ENCODE results near the gene HYAL2.
A peak's percentile ranks its signal among the peaks of the same experiment; 100 is the strongest.
"Not testable (repeated sequence)": the region's sequence is repeated elsewhere in the genome, so short reads cannot be mapped to it uniquely, and the experiment has no call there.

HYAL2 gene

DNA sequence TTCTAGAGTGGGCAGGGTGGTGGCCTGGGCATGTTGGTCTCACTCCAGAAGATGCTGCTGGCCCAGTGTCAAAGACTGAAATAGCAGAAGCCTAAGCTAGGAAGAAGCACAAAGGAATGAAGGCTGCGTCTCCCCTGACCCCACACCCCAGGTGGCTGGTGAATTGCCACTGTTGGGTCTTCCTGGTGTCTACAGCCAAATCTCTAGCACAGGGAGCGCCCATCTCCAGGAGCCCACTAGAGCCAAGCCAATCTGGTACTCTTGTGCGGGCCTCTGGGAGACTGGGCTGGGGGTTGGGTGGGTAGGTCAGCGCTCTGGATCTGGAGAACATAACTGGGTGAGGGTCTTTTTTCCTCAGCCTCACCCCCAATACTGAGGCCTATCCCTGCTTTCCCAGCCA, 4.6 kb upstream of the HYAL2 start:
- no peak for DNase-seq

DNA sequence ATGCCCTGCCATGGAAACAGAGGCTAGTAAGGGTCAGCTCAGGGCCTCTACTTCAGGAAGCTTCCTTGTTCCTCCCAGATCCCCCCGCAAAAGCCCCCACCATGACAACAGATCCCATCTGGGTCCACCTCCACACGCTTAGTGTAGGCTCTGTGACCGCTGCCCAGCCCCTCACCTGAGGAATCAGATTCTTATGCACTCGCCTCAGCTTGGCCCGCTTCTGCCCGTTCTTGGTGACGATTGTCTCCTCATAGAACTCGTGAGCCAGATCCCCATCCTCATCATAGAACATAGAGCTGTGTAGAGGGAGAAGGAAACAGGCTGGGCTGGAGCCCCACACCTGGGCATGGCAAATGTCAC, 3.6 kb upstream of the HYAL2 start:
- DNase-seq: no peak

DNA sequence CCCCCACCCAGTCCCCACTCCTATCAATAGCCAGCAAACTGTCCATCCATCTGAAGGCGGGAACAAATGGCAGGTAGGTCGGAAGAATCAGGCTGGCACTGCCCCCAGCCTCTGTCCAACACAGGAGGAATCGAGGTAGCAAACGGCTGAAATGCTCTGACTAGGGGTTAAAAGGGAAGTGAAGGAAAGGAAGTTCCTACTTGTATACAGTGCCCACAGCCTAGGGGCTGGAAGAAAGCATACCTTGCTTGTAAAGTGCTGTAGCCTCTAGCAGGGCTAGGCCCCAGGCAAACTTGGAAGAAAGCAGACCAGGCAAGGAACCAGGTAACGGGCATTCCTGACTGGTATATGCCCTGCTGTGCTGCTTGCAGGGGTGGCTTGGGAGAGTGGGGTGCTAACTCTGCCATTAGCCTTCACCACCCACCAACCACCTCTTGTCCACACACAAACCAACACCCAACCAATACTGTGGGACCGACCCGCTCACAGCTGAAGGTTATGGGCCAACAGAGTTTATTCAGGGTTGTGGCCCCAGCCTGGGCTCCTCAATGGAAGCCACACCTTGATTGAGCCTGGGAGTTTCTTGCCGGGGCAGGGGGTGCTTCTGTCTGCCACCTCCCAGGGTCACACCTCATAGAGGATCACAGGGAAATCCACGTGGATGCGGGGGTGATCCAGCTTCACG, 3.1 kb upstream of the HYAL2 start:
- DNase-seq: no peak

DNA sequence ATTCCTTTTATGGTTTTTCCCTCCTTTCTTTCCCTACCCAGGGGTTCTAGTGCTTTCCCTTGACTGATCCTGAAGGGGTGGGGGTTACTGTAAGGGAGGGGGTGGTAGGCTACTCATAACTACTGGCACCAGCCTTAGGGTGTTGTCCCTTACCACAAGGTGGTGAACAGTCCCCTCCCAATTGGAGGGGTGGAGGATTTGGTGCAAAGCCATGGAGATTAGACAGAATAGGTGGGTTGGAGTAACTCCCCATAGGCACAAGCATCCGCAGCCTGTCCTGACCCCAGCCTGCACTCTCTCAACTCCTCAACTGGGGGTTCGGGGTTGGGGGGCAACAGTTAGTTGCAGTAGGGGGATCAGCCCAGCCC, 2.6 kb upstream of the HYAL2 start:
- DNase-seq: no peak

DNA sequence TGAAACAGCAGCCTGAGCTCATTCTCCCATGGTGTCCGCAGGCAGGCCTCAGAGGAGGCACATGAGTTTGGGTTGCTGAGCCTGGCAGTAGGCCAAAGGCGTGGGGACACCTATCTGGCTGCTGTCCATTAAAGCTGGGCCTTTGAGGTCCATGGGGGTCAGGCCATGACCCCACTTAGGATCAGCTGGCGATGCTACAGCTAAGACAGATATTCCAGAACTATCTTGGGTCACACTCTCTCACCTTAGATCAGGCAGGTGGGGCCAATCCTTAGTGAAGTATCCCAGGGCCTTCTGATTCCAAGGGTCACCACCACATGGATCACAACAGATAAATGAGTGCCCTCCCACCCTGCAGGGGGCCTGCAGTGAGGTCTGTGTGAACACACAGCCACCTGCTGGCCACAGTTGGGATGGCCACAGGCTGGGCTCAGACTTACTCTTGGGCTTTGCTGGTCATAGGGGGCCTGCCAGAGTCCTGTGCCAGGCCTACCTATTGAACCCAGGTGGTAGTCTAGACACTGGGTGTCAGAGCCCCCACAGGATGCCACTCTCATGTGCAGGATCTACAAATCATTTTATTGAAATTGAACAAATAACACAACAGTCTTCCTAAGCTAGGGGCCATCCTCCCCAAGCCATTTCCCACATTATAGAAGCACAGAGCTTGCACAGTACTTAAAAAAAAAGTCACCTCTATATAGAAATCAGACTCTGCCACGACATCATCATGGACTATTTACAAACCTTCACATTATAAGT, 2.0 kb upstream of the HYAL2 start:
- peak; percentile 33 for DNase-seq

DNA sequence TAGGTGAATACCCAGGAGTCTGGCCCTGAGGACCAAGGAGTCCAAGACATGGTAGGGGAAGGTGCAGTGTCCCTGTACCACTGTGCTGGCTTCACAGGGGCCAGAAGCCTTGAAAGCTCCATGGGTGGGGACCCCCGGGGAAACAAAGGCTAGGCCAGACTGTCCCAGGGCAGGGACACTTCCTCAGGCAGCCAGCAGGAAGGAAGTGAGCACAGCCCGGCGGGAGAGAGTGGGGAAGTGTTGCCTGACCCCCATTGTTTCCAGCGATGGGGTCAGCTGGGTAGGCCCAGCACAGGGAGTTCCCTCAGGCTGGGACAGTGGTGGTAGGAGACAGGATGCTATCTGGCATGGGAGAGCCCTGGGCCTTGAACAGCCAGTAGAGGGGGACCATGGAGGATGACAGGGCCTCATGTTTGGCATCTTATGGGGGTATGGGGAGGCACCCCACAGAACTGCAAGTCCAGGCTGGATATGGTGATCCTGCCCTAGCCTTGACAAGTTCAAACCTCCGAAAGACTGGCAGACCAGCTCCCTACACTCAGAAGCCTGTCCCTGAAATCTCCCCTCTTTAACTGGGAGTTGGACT, 1.2 kb upstream of the HYAL2 start:
- DNase-seq: no peak

DNA sequence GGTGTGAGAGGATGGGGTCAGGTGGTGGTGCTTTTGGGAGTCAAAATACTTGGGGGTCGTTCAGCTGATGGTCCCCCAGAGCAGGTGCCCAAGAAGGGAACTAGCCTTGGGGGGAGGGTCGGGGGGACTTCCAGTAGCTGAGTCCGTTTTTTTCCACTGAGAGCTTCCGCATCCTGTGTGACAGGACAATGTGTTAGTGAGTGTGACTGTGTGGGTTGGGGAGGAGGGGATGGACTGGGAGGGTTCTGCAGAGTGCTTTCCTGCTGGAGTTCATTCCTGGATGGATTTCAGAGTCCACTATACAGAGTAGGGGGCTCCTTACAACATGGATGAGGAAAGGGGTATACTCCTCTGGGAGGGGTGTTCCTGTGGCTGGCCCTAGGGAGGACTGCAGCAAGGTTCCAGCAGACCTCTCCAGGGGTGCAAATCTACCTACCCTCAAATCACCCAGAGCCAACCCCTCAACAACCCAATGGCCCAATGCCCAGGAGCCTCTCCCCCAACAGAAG, 601 bp upstream of the HYAL2 start:
- DNase-seq: no peak

DNA sequence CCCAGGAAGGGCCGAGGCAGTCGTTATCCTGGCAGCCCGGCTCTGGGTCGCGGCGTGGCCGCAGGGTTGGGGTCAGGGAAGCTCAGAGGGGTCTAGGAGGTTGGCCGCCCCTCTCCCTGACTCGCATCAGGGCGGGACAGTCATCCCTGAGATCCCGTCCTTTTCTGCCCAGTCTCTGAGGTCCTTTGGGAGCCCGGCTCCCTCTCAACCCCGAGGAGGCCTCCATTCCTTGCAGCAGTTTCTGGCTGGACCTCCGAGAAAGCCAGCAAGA, 495 bp downstream of the HYAL2 start:
- DNase-seq: no peak

DNA sequence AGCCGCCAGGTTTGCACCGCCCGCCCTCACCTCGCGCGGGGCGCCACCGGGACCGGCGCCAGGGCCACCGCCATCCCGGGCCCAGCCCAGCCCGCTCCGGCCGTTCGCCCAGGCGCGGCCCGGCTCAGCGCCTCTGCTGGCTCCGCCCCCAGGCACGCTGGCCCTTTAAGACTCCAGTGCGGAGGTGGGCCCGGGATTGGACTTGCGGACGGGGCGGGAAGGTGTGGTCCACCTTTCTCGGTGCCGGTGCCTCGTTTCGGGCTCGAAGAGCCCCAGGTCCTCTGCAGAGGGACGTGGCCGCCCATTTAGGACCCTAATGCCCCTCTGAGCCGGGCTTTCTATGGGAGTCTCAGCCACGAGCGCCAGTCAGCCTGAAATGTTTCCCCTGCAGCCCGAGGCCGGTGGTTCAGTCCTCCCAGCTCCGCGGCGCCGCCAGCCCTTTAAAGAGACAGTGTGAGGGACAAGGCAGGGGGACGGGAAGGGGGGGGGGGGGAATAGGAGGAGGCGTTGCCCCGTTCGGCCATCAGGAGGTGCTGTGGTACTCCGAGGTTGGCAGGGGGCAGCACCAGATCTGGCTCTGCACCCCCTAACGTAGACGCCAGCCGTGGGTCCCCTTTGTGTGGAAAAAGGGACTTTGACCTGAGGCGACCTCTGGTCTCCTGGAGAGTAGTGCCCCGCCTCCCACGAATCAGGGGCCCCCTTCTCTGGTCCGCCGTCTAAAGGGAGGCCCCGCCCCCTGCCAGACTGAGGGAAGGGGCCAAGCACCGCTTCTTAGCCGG, 1.0 kb downstream of the HYAL2 start:
- DNase-seq: peak; percentile 82

DNA sequence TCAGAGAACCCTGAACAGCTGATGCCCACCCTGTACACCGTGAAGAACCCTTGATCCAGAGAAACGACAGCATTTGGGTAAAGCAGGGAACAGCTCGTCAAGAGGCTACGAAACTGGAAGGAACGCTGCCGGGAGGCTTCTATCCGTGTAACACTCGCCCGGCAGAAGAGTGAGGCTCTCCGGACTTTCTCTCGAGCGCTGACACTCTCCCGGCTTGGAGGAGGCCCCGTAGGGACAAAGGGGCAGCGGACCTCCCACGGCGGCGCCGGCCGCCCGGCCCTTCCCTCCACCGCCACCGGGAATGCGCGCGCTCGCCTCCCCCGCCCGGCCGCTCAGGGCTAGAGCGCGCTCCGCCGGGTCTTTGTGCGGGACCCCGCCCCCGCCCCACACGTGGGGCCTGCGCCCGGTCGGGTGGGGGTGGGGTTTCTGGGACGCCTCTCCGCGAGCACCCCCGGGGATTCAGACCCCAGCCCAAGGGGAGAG, 1.7 kb downstream of the HYAL2 start:
- peak; percentile 48 for DNase-seq

DNA sequence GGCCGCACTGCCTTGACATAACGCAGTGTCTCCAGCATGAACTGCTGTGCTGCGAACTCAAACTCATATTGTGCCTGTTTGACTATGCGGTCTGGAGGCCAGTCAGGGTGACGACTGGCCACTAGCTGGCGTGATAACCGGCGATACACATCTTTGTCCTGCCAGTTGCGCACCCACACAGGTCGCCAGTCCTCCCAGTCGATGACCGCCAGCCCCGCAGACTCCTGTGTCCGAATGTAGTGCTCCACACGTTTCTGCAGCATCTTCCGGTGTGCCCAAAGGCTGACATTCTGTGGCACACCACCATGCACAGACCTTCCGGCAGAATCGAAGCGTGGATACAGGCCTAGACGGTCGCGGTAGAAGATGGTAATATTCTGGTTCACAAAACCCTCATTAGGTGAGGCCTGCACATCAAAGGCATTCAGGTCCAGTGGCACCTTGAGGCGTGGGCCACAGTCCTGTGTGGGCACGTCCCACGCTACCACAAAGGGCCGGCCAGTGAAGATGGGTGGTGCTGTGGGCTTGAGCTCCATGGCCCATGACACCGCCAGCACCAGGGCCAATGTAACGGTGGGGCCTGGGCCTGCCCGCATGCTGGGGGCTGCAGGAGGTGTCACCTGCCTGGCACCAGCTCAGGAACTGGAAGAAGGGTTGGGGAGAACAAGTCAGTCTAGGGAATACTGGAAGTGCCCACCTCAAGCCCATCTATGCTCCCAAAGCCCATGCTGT, 2.5 kb downstream of the HYAL2 start:
- DNase-seq: no peak

DNA sequence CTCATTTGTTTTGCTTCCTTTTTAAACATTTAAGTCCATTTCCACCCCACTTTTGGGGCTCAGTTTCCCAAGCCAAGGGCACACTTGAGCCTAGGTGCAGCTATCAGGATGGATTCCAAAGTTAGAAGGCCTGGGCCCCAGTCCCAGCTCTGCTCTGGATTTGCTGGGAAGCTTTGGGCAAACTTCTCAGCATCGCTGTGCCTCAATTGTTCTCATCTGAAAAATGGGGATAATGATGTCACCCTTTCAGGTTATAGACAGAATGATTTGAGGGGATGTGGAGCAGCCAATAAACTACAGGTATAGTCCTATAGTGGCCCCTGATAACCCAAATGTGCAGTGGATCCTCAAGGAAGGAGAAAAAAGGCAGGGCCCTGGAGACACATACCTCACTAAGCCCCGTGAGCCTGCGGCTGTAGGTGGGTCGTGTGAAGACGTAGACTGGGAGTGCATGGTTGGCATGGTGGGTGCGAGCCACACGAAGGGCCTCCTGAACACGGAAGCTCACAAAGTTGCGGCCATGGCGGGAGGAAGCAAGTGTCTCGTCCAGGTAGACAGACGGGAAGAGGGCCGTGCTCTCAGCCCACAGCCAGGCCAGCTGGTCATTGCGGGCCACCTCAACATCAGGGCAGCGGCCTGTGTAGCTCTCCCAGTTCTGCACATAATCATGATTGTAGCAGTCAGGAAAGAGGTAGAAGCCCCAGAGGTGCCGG, 3.2 kb downstream of the HYAL2 start:
- no peak for DNase-seq

DNA sequence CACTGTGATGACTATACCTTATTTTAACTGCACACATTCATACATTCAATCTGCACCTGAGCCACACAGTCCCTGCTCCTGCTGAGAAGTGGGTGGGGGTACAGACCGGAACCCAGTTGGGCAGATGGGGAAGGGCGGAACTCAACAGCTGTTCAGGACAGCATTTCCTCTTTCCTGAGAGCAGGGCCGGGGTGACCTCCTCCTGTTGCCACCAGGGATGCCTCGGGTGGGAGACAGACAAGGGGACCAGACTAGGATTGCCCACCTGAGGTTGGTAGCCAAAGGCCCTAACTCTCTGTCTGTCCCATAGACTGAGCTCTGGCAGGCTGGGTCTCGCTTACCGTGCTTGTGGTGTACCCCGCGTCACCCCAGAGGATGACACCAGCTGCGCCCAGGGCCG, 3.9 kb downstream of the HYAL2 start:
- no peak for DNase-seq

DNA sequence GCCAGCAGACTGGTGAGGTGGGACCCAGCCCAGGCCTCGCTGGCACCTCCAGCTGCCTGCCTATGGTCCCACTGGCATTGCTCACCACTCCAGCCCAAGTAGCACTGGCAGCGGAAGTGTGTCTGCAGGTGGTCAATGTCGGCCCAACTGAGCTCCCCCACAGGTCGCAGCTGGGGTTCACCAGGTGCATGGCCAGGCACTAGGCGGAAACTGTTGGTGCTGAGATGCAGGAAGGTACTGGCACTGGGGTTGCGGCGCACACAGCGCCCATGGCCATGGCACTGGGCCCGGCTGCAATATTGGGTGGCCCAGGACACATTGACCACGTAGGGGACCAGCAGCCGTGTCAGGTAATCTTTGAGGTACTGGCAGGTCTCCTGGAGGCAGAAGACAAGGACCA, 4.4 kb downstream of the HYAL2 start:
- no peak for DNase-seq

DNA sequence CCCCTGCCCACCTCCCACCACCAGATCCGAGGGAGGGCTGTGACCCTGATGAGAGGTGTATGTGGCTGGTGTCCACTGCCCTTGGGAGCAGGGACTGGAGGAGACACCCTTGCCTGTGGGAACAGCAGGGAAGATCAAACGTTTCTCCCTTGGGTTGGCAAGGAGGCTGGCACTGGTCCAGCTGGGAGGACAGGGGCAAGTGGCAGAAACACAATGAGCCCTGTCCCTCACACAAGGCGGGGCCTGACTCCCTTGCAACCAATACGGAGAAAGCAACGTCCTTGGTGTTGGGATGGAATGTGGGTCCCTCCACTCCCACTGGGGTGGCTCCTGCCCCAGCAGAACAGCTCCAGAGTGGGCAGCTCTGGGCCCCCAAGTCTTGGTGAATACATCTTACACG, 5.2 kb downstream of the HYAL2 start:
- peak; percentile 54 for DNase-seq

DNA sequence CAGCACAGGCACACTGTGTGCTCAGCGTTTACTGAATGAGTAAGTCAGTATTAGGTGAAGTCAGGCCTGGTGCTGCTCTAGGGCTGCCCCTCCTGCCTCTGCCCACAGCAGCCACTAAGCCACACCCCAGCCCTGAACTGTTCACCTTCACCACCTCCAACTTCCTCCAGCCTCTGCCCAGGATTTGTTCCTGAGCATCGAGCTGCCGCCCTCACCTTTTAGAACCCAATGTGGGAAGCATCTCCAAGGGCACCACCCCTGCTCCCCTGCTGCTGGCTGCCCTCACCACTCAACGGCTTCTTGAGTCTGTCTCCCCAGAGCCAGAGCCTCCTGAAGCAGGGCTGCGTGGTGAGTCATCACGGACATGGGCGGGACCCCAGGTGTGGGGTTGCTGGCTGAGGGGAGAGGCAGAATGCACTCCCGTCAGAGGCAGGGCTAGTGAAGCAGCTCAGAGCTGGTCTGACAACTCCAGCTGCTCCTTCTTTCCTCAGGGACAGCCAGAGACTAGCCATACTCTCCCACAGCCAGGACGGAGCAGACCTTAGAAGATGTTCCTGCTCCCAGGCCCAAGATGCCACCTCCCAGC, 5.8 kb downstream of the HYAL2 start:
- peak; percentile 40 for DNase-seq

DNA sequence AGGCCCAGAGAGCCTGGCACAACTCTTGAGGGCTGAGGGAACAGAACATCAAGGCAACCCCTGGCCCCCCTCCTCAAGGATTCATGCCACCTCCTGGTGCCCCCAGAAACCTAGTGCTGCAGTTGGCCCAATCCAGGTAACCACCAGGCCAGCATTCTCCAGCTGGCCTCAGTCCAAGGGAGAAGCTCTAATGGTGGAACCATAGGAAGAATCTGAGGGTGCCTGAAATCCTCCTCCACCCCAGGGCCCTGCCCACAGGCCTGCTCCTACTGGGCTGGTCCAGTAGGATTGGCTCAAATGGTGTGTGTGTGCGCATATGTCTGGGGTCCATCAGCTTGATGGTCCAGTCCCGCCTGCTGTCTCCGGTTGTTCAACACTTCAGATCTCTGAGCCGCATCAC, 7.7 kb downstream of the HYAL2 start:
- no peak for DNase-seq

DNA sequence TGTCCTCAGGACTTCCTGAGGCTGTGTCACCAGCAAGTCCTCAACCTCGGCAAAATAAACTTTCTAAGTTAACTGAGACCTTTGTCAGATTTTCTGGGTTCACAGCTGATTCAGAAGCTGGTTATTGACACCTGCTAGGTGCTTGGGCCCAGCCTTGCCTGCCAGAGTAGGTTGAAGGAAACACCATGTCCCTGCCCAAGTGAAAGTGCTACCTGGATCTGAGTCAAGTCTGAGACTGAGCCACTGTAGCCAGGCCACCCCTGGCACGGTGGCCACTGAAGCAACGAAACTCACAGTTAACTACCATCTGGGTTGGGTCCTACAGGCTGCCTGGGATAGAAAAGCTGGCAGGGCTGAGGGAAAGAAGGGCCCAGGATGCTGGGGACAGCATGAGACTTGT, 8.2 kb downstream of the HYAL2 start:
- DNase-seq: no peak

DNA sequence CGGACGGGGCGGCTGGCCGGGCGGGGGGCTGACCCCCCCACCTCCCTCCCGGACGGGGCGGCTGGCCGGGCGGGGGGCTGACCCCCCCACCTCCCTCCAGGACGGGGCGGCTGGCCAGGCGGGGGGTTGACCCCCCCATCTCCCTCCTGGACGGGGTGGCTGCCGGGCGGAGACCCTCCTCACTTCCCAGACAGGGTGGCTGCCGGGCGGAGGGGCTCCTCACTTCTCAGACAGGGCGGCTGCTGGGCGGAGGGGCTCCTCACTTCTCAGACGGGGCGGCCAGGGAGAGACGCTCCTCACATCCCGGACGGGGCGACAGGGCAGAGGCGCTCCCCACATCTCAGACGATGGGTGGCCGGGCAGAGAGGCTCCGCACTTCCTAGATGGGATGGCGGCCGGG, 10.5 kb downstream of the HYAL2 start:
- DNase-seq: not testable (repeated sequence)

DNA sequence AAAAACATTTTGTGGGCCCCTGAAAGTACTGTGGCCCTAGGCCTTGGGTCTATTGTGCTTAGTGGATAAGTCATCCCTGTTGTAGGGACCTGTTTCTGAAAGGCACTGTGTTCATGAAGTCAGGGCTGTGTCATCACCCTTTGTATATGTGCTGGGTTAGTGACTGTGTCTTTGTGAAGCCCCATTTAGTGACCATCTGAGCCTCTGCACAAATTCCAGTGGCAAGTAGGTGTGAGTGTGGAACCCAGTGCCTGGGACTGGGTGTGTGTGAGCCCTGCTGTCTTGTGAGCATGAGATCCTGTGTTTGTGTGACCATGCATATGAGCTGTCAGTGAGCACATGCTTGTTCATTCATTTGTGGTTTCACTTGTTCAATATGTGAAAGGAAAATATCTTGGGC, 17.9 kb downstream of the HYAL2 start:
- no peak for DNase-seq

DNA sequence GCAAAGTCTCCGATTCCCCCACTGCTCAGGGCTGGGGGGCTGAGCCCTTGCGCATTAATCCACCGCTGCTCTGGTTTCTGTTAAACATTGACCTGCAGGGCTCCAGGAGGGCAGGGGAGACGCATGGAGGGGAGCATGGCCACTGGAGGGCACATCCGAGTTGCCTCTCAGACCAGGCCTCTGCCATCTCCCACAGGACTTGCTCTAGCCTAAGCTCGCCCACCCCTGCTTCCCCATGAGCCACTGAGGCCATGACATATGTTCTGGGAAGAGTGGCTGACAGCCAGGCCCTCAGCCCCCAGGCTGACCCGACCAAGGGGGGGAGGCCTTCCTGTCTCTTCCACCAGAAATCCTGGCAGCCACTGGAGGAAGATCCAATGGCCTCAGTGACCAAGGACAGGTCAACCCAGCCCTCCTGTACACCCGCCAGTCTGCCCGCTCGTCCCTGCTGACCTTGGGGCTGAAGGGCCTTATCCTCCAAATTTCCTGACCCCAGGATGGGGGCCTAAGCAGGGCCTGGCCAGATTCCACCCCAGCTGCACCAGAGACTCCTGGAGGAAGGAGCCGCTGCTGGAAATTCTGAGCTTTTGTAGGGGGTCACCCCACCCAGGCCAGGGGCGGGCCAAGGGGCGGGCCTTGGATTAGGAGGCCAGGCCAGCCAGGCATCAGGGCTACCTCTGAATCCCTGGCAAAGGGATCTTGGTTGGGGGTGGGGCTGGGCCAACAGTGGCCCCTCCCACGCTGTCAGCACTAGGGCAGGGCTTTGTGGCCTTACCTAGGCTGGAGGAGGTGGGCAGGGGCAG, 19.3 kb downstream of the HYAL2 start, which contains the start of gene HYAL1:
Gene HYAL1 (minus strand): TSS at position 562 of the 803 bp plus-strand sequence. CDS start 618 bp downstream, outside the sequence.
- no peak for DNase-seq
